HFFc6 (cell line): Measurements from ENCODE around the gene LRRK1. TPM values are rescaled to one million over a fixed set of nuclear protein-coding genes. Genes with fewer than 3 reads are reported as not detected.

Source experiments
- DNase-seq: peaks from one replicate; pipeline ENCODE4 v3.0.0-alpha.2; 2018
- H3K27ac Mint-ChIP-seq: 2 replicates; pipeline ENCODE4 v1.8.0; 2020; ENCODE audit warnings: mild to moderate bottlenecking, mixed read lengths
- H3K27me3 Mint-ChIP-seq: 2 replicates; pipeline ENCODE4 v1.8.0; 2021; ENCODE audit warnings: mild to moderate bottlenecking, moderate library complexity, mixed read lengths; ENCODE audit not compliant: insufficient read depth
- H3K36me3 Mint-ChIP-seq: 2 replicates; pipeline ENCODE4 v1.8.0; 2021; ENCODE audit warnings: low read depth, mixed read lengths
- H3K4me1 Mint-ChIP-seq: 2 replicates; pipeline ENCODE4 v1.8.0; 2020; ENCODE audit warnings: low read depth, mixed read lengths
- H3K4me3 Mint-ChIP-seq: 2 replicates; pipeline ENCODE4 v1.8.0; 2020; ENCODE audit warnings: mild to moderate bottlenecking, moderate library complexity, mixed read lengths
- H3K9me3 Mint-ChIP-seq: 2 replicates; pipeline ENCODE4 v1.8.0; 2020; ENCODE audit warnings: mild to moderate bottlenecking, mixed read lengths
- total RNA-seq, 6 experiments: library from RNA; stranded (reverse); fragmentation: NEBNext Ultra II Directional; extraction: Animal tissue kit (Norgen Biotek cat#: 25700); gene quantifications; 2 replicates in 1 of 6; 3 replicates in 5 of 6; pipeline ENCODE4 v1.2.3, GENCODE V29; 2021
- TF ChIP-seq, protein P1 (sequence below): fragments of 200-600 bp; sonication (generic); IDR thresholded peaks from 2 replicates; pipeline ENCODE4 v1.5.0; 2021; ENCODE audit warnings: antibody characterized with exemption, mild to moderate bottlenecking

The LRRK1 gene
- total RNA-seq, 6 experiments from 2014 or later: 11.4 to 14.8 (median 13.5) TPM

DNA sequence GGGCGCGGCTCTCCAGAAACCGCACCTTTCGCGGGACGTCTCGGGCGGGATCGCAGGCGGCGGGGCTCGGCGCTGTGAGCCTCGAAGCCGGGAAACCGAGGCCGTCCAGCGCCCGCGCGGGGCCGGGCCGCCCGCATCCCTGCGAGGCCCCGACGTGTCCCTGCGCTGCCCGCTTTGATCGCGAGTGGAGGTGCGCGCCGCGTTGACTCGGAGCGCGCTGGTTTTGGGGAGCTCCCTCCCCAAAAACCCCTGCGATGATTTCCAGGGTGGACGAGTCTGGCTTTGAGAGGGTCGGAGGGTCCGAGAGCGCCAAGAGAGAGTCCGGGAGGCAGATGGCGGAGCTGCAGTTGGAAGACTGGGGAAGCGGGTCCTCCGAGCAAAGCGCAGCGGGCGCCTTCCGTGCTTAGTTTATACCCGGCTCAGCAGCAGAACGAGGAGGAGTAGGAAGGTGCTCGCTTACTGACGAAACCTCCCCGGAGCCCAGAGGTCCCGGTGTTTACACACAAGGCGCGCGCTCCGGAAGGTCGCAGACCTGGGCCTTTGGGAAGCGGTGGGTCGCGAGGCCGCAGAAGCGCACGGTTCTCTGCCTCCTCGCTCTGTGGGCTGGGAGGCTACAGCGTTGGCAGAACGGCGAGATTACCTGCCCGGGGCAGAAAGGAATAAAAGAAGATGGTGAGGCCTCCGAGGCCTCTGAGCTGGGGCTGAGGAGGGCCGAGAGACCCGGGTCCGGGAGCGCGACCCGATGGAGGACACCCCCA is 38.8 kb upstream of the LRRK1 start:
- Mint-ChIP-seq H3K36me3 (no peaks in the 10 kb centered on the region), H3K27ac (no peak overlapping the region), H3K4me3 (peak overlapping the region; percentile 56; the same call in 1 of the 2 replicates), H3K4me1 (no peaks in the 10 kb centered on the region), H3K9me3 (no peaks in the 10 kb centered on the region), H3K27me3 (peaks cover 21% of the 10 kb centered on the region)
- DNase-seq: no peak
- TF ChIP-seq, protein P1, sequence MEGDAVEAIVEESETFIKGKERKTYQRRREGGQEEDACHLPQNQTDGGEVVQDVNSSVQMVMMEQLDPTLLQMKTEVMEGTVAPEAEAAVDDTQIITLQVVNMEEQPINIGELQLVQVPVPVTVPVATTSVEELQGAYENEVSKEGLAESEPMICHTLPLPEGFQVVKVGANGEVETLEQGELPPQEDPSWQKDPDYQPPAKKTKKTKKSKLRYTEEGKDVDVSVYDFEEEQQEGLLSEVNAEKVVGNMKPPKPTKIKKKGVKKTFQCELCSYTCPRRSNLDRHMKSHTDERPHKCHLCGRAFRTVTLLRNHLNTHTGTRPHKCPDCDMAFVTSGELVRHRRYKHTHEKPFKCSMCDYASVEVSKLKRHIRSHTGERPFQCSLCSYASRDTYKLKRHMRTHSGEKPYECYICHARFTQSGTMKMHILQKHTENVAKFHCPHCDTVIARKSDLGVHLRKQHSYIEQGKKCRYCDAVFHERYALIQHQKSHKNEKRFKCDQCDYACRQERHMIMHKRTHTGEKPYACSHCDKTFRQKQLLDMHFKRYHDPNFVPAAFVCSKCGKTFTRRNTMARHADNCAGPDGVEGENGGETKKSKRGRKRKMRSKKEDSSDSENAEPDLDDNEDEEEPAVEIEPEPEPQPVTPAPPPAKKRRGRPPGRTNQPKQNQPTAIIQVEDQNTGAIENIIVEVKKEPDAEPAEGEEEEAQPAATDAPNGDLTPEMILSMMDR: no peak

DNA sequence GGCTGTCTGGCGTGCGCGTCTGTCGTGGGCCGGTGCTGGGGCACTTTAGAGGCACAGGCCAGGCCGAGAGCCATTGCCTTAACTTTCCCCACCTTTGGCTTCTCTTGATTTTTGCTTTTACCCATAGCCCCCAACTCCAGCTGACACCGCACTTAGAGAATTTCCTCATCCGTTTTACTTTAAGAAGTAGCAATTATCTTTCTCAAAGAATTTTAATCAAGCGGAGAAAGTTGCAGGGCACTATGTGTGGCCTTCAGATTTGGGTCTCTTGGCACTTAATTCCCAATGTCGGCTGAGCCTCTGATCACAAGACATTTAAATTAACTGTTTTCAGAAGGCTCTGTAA is 38.3 kb upstream of the LRRK1 start:
- TF ChIP-seq, protein P1: no peak
- Mint-ChIP-seq H3K36me3 (no peaks in the 10 kb centered on the region), H3K9me3 (no peaks in the 10 kb centered on the region), H3K4me3 (peak overlapping the region; percentile 56), H3K27me3 (peaks cover 20% of the 10 kb centered on the region), H3K4me1 (no peaks in the 10 kb centered on the region), H3K27ac (no peak overlapping the region)
- DNase-seq: no peak

DNA sequence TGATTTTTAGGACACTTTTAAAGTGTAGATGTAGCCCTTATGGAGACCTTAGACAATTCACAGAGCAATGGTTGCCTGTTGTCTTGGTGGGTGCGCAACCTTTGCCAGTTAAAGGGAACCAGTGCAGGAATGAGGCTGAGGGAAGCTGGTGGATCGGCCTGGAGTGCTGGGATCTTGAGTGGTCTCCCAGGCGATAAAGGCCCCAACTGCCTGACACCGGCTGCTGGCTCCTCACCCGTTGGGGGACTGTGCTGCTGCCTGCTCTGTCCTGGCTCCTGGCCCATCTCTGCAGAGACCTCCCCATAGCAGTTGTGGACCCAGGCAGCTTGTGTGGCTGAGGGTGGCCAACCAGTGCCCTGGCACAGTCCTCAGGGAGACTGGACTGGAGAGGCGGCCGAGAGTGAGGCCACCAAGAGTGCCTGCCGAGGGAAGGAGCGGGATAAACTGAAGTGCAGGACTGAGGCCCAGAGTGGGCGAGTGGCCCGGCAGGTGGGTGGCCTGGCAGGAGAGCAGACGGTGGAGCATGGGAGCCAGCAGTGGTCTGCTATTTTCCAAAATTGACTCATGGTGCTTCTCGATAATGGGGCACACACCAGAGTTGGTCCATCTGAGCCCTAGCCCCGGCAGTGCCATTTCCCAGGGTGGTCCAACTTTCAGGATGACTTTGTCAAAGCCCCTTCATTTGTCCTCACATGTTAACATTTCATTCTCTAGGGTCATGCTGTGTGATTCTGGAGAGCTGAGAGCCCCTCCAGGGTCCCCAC is 37.4 kb upstream of the LRRK1 start:
- no peak for DNase-seq
- no peaks in the 10 kb centered on the region for H3K9me3 Mint-ChIP-seq
- no peaks in the 10 kb centered on the region for H3K36me3 Mint-ChIP-seq
- no peak overlapping the region for H3K27ac Mint-ChIP-seq
- peaks cover 21% of the 10 kb centered on the region for H3K27me3 Mint-ChIP-seq
- TF ChIP-seq, protein P1: no peak
- H3K4me3 Mint-ChIP-seq: no peak overlapping the region
- no peaks in the 10 kb centered on the region for H3K4me1 Mint-ChIP-seq

DNA sequence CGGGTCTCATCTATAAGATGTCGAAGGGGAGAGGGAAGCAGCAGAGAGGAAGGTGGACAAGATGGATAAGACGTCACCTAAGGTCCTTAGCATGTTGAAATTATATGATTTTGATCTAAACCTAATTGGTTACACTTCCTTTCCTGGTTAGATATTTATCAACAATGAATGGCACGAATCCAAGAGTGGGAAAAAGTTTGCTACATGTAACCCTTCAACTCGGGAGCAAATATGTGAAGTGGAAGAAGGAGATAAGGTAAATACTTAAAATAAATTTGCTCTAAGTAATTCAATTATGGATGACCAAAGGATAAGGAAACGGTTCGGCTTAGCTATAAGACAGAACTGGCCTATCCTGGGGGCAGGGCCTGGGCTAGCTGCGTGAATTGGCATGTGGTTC is 34.0 kb upstream of the LRRK1 start:
- no peak overlapping the region for H3K4me3 Mint-ChIP-seq
- no peak for DNase-seq
- peaks cover 19% of the 10 kb centered on the region for H3K27me3 Mint-ChIP-seq
- H3K27ac Mint-ChIP-seq: no peak overlapping the region
- H3K4me1 Mint-ChIP-seq: peaks cover 14% of the 10 kb centered on the region
- H3K9me3 Mint-ChIP-seq: no peaks in the 10 kb centered on the region
- TF ChIP-seq, protein P1: no peak
- H3K36me3 Mint-ChIP-seq: no peaks in the 10 kb centered on the region

DNA sequence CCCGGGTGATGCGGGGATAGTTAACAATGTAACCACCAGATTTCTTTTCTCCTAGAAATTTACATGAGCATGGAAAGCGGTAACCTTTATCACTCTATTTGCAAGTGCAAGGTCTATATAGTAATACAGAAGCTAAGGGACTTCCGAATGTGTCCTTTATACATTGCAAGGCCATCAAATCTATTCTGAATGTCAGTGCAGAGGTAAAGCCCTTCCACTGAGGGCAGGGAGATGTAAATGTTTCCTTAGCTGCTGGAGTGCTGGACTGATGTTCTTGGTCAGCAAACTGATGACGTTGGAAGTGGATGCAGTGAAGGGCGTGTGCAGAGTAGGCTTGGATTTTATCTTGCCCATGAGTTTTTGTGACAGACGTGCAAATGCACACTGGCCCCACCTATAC is 33.3 kb upstream of the LRRK1 start:
- peaks cover 18% of the 10 kb centered on the region for H3K4me1 Mint-ChIP-seq
- H3K9me3 Mint-ChIP-seq: no peaks in the 10 kb centered on the region
- H3K36me3 Mint-ChIP-seq: no peaks in the 10 kb centered on the region
- H3K27ac Mint-ChIP-seq: no peak overlapping the region
- no peak overlapping the region for H3K4me3 Mint-ChIP-seq
- TF ChIP-seq, protein P1: no peak
- H3K27me3 Mint-ChIP-seq: peaks cover 19% of the 10 kb centered on the region
- DNase-seq: no peak
